ENCODE results near the gene KRT76. TPM values are rescaled to one million over a fixed set of nuclear protein-coding genes. Genes with fewer than 3 reads are reported as not detected.
"Not testable (repeated sequence)": the region's sequence is repeated elsewhere in the genome, so short reads cannot be mapped to it uniquely, and the experiment has no call there.

The KRT76 gene
- total RNA-seq, 2 experiments from 2014 or later, result not detected

GRCh38 chr12:52753283-52753682, 23.9 kb downstream of the KRT76 start:
- DNase-seq (no peak), ATAC-seq (no peak)
- no peak overlapping the region for H3K27ac Mint-ChIP-seq
- H3K4me3 Mint-ChIP-seq, result no peak overlapping the region
- no peak for TF ChIP-seq CTCF (IDR thresholded peaks at IDR 0.05)
- POLR2A ChIA-PET, result no interaction called here
- no peaks in the 10 kb centered on the region for H3K36me3 Mint-ChIP-seq (ENCODE audit: low read depth)
- H3K27me3 Mint-ChIP-seq, result peaks cover 1% of the 10 kb centered on the region
- peaks cover 12% of the 10 kb centered on the region for H3K4me1 Mint-ChIP-seq (ENCODE audit: low read depth)
- intact Hi-C loops (cut with micrococcal nuclease), result no loop called here
- CTCF ChIA-PET, result interaction anchor here (1.0 kb wide), 1 partner anchor 8 kb away, joined by 3 read pairs; no protein-coding TSS in a partner anchor
- no peaks in the 10 kb centered on the region for H3K9me3 Mint-ChIP-seq

GRCh38 chr12:52752516-52752915, 24.6 kb downstream of the KRT76 start:
- no peak overlapping the region for H3K4me3 Mint-ChIP-seq
- no peak for ATAC-seq
- H3K27ac Mint-ChIP-seq, result no peak overlapping the region
- POLR2A ChIA-PET, result no interaction called here
- H3K9me3 Mint-ChIP-seq, result no peaks in the 10 kb centered on the region
- no peaks in the 10 kb centered on the region for H3K36me3 Mint-ChIP-seq (ENCODE audit: low read depth)
- no peak for DNase-seq
- TF ChIP-seq CTCF (IDR thresholded peaks at IDR 0.05), result no peak
- H3K4me1 Mint-ChIP-seq (ENCODE audit: low read depth), result peaks cover 12% of the 10 kb centered on the region
- intact Hi-C loops (cut with micrococcal nuclease), result no loop called here
- CTCF ChIA-PET, result interaction anchor here (1.0 to 1.5 kb wide), 2 partner anchors 7 to 170 kb away, joined by 3 read pairs; no protein-coding TSS in a partner anchor
- H3K27me3 Mint-ChIP-seq, result peaks cover 1% of the 10 kb centered on the region

GRCh38 chr12:52751795-52752194, 25.4 kb downstream of the KRT76 start:
- intact Hi-C loops (cut with micrococcal nuclease), result no loop called here
- POLR2A ChIA-PET, result no interaction called here
- H3K9me3 Mint-ChIP-seq, result no peaks in the 10 kb centered on the region
- CTCF ChIA-PET, result interaction anchor here (1.5 kb wide), 1 partner anchor 170 kb away, joined by 3 read pairs; no protein-coding TSS in a partner anchor
- H3K36me3 Mint-ChIP-seq (ENCODE audit: low read depth), result no peaks in the 10 kb centered on the region
- peaks cover 12% of the 10 kb centered on the region for H3K4me1 Mint-ChIP-seq (ENCODE audit: low read depth)
- no peak for ATAC-seq
- no peak overlapping the region for H3K4me3 Mint-ChIP-seq
- DNase-seq, result no peak
- TF ChIP-seq CTCF (IDR thresholded peaks at IDR 0.05), result no peak
- peaks cover 1% of the 10 kb centered on the region for H3K27me3 Mint-ChIP-seq
- no peak overlapping the region for H3K27ac Mint-ChIP-seq

GRCh38 chr12:52750532-52750931, 26.6 kb downstream of the KRT76 start:
- DNase-seq; POLR2A ChIA-PET; H3K36me3 Mint-ChIP-seq (ENCODE audit: low read depth); H3K27me3 Mint-ChIP-seq; intact Hi-C loops (cut with micrococcal nuclease); H3K27ac Mint-ChIP-seq; H3K9me3 Mint-ChIP-seq; ATAC-seq; CTCF ChIA-PET; H3K4me3 Mint-ChIP-seq: not testable (repeated sequence)
- peaks cover 12% of the 10 kb centered on the region for H3K4me1 Mint-ChIP-seq (ENCODE audit: low read depth)

GRCh38 chr12:52749827-52750226, 27.3 kb downstream of the KRT76 start:
- no peak for ATAC-seq
- Mint-ChIP-seq H3K4me3 (no peak overlapping the region), H3K36me3 (ENCODE audit: low read depth) (no peaks in the 10 kb centered on the region), H3K4me1 (ENCODE audit: low read depth) (peaks cover 12% of the 10 kb centered on the region), H3K27ac (no peak overlapping the region), H3K9me3 (no peaks in the 10 kb centered on the region), H3K27me3 (peaks cover 1% of the 10 kb centered on the region)
- ChIA-PET CTCF (no interaction called here), POLR2A (no interaction called here)
- no peak for TF ChIP-seq CTCF (IDR thresholded peaks at IDR 0.05)
- intact Hi-C loops (cut with micrococcal nuclease), result no loop called here
- no peak for DNase-seq

- intact Hi-C loops (cut with micrococcal nuclease), result no loop called here
- Mint-ChIP-seq H3K27ac (no peak overlapping the region), H3K4me3 (no peak overlapping the region), H3K36me3 (ENCODE audit: low read depth) (no peaks in the 10 kb centered on the region), H3K27me3 (peaks cover 1% of the 10 kb centered on the region), H3K4me1 (ENCODE audit: low read depth) (peaks cover 12% of the 10 kb centered on the region), H3K9me3 (no peaks in the 10 kb centered on the region)
- CTCF ChIA-PET, result no interaction called here
- POLR2A ChIA-PET, result no interaction called here
- no peak for ATAC-seq
- DNase-seq, result no peak
- TF ChIP-seq CTCF (IDR thresholded peaks at IDR 0.05), result no peak
Observed at GRCh38 chr12:52748578-52748977, 28.6 kb downstream of the KRT76 start.
